Astrocyte (in vitro differentiated cells and primary cell): ENCODE data around the gene NEMP2. TPM values are rescaled to one million over a fixed set of nuclear protein-coding genes. Genes with fewer than 3 reads are reported as not detected.

Source experiments
- DNase-seq: peaks from one replicate; pipeline ENCODE4 v3.0.0-alpha.2; 2010; ENCODE audit warnings: low read depth
- FAIRE-seq: peaks from 2 replicates; lab custom pipeline; 2011; peaks lifted over from hg19 to GRCh38; lab: Jason Lieb, UNC
- H2AFZ ChIP-seq: 2 replicates; pipeline ENCODE4 v1.6.0; 2012; ENCODE audit warnings: low read depth, low read length, inconsistent platforms
- H3K27ac ChIP-seq: 2 replicates; pipeline ENCODE4 v1.5.1; 2011; ENCODE audit warnings: low read depth, low read length, inconsistent platforms
- H3K27me3 ChIP-seq: 2 replicates; pipeline ENCODE4 v1.6.0; 2011; ENCODE audit warnings: low read length, inconsistent platforms; ENCODE audit not compliant: insufficient read depth
- H3K36me3 ChIP-seq: 2 replicates; pipeline ENCODE4 v1.5.1; 2011; ENCODE audit warnings: low read length, inconsistent platforms; ENCODE audit not compliant: insufficient read depth
- H3K4me1 ChIP-seq: 2 replicates; pipeline ENCODE4 v1.5.1; 2011; ENCODE audit warnings: low read length, inconsistent platforms; ENCODE audit not compliant: insufficient read depth
- H3K4me2 ChIP-seq: 2 replicates; pipeline ENCODE4 v1.6.0; 2012; ENCODE audit warnings: low read length, inconsistent platforms
- H3K4me3 ChIP-seq: 2 replicates; pipeline ENCODE4 v1.5.1; 2011; ENCODE audit warnings: low read depth, mild to moderate bottlenecking, low read length, inconsistent platforms; ENCODE audit not compliant: insufficient read depth
- H3K79me2 ChIP-seq: 2 replicates; pipeline ENCODE4 v1.6.0; 2012; ENCODE audit warnings: mild to moderate bottlenecking, low read length, inconsistent platforms; ENCODE audit not compliant: insufficient read depth
- H3K9ac ChIP-seq: 2 replicates; pipeline ENCODE4 v1.6.0; 2012; ENCODE audit warnings: mild to moderate bottlenecking, low read length, inconsistent platforms
- H3K9me3 ChIP-seq: 2 replicates; pipeline ENCODE4 v1.5.1; 2012; ENCODE audit warnings: low read depth, mild to moderate bottlenecking, low read length, inconsistent platforms; ENCODE audit not compliant: insufficient read depth
- H4K20me1 ChIP-seq: 2 replicates; pipeline ENCODE4 v1.6.0; 2012; ENCODE audit warnings: low read length, inconsistent platforms; ENCODE audit not compliant: insufficient read depth
- H3K27ac Mint-ChIP-seq: one replicate; pipeline ENCODE4 v1.8.0; 2021; ENCODE audit warnings: mild to moderate bottlenecking, mixed read lengths; ENCODE audit not compliant: unreplicated experiment
- H3K27me3 Mint-ChIP-seq: one replicate; pipeline ENCODE4 v1.8.0; 2021; ENCODE audit warnings: low read depth, mixed read lengths; ENCODE audit not compliant: unreplicated experiment
- H3K36me3 Mint-ChIP-seq: one replicate; pipeline ENCODE4 v1.8.0; 2021; ENCODE audit warnings: low read depth, mixed read lengths; ENCODE audit not compliant: unreplicated experiment
- H3K4me1 Mint-ChIP-seq: one replicate; pipeline ENCODE4 v1.8.0; 2021; ENCODE audit warnings: low read depth, mixed read lengths; ENCODE audit not compliant: unreplicated experiment
- H3K4me3 Mint-ChIP-seq: one replicate; pipeline ENCODE4 v1.8.0; 2021; ENCODE audit warnings: mild to moderate bottlenecking, moderate library complexity, mixed read lengths; ENCODE audit not compliant: unreplicated experiment
- H3K9me3 Mint-ChIP-seq: one replicate; pipeline ENCODE4 v1.8.0; 2021; ENCODE audit warnings: mild to moderate bottlenecking, mixed read lengths; ENCODE audit not compliant: unreplicated experiment
- EZH2 ChIP-seq: IDR thresholded peaks from 2 replicates; pipeline ENCODE4 v1.6.1; 2012; ENCODE audit warnings: mild to moderate bottlenecking, low read length, inconsistent platforms; ENCODE audit not compliant: insufficient read depth
- total RNA-seq: library from RNA; stranded (reverse); gene quantifications from 2 replicates; pipeline ENCODE4 v1.2.1, GENCODE V29; 2021
- TF ChIP-seq, protein P1 (sequence below): IDR thresholded peaks from 2 replicates; pipeline ENCODE4 v1.5.1; 2011; ENCODE audit warnings: low read depth, mild to moderate bottlenecking, inconsistent platforms, low read length, moderate library complexity; ENCODE audit not compliant: insufficient read depth

Gene NEMP2
- total RNA-seq, 1 donor from 2014 or later, result 2.7 TPM

DNA sequence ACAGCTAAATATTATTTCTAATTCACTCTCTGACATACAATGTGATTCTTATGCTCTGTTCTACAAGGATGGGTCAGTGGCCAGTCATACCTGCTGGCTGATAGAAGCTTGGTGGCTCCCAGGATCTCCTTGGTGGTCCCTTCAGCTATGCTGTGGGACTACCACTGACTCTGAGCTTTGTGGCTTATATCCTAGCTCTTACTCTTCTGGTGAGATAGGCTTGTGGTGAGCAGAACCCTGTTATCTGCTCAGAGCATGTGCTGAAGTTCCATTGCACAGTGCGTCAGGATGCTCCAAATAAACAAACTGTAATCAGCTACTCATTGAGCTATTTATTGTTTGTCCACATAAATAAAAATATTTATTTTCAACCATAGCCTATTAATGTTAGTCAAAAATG, 74.6 kb downstream of the NEMP2 start:
- no peaks in the 10 kb centered on the region for H3K36me3 Mint-ChIP-seq

DNA sequence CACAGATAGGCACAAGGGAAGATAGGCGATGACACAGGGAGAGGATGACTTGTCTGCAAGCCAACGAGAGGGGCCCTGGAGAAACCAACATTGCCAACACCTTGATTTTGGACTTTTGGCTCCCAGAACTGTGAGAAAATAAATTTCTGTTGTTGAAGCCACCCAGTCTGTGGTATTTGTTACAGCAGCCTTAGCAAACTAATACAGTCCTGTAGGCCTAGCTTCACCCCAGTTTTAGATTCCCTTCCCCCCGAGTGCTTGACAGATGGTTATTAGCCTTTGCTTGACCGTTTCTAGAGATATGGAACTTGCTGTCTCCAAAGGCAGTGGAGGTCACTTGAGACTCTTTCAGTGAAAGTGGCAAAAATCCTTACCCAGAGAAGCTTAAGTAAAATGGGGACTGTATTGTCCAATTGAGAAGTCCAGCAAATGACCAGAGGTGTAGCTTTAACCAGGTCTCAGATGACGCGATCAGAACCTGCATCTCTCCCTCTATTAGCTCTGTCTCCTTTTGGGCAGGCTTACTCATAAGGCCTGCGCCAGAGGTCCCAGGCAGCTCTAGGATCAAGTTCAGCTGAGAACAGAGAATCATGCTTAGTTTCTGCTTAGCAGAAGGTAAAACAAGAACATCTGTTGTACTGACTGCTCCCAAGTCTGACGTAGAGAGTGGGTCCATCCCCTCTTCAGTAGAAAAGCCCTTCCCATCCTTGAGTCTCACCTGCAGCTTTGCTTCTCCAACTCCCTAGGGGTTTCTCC, 76.0 kb downstream of the NEMP2 start:
- Mint-ChIP-seq H3K9me3 (no peaks in the 10 kb centered on the region), H3K4me3 (no peak overlapping the region), H3K27ac (no peak overlapping the region), H3K27me3 (no peaks in the 10 kb centered on the region), H3K36me3 (no peaks in the 10 kb centered on the region), H3K4me1 (no peaks in the 10 kb centered on the region)
- Histone ChIP-seq H3K79me2 (no peaks in the 10 kb centered on the region), H3K4me2 (no peak overlapping the region), H2AFZ (no peak overlapping the region), H3K4me3 (no peak overlapping the region), H3K9me3 (no peaks in the 10 kb centered on the region), H3K27me3 (no peaks in the 10 kb centered on the region), H3K9ac (no peak overlapping the region), H3K36me3 (no peaks in the 10 kb centered on the region), H4K20me1 (no peaks in the 10 kb centered on the region), H3K4me1 (no peaks in the 10 kb centered on the region), H3K27ac (no peak overlapping the region)
- TF ChIP-seq, protein P1, sequence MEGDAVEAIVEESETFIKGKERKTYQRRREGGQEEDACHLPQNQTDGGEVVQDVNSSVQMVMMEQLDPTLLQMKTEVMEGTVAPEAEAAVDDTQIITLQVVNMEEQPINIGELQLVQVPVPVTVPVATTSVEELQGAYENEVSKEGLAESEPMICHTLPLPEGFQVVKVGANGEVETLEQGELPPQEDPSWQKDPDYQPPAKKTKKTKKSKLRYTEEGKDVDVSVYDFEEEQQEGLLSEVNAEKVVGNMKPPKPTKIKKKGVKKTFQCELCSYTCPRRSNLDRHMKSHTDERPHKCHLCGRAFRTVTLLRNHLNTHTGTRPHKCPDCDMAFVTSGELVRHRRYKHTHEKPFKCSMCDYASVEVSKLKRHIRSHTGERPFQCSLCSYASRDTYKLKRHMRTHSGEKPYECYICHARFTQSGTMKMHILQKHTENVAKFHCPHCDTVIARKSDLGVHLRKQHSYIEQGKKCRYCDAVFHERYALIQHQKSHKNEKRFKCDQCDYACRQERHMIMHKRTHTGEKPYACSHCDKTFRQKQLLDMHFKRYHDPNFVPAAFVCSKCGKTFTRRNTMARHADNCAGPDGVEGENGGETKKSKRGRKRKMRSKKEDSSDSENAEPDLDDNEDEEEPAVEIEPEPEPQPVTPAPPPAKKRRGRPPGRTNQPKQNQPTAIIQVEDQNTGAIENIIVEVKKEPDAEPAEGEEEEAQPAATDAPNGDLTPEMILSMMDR, result no peak
- TF ChIP-seq EZH2, result no peak
- FAIRE-seq (no peak), DNase-seq (no peak)

More for the DNA sequence above, 74.6 kb downstream of the NEMP2 start:
- Histone ChIP-seq H4K20me1 (no peaks in the 10 kb centered on the region), H3K4me2 (no peak overlapping the region), H2AFZ (no peak overlapping the region), H3K9ac (no peak overlapping the region), H3K9me3 (no peaks in the 10 kb centered on the region), H3K27me3 (no peaks in the 10 kb centered on the region), H3K36me3 (no peaks in the 10 kb centered on the region), H3K4me3 (no peak overlapping the region), H3K27ac (no peak overlapping the region), H3K4me1 (no peaks in the 10 kb centered on the region), H3K79me2 (no peaks in the 10 kb centered on the region)
- no peak for DNase-seq
- Mint-ChIP-seq H3K4me3 (no peak overlapping the region), H3K27ac (no peak overlapping the region), H3K27me3 (no peaks in the 10 kb centered on the region), H3K9me3 (no peaks in the 10 kb centered on the region), H3K4me1 (no peaks in the 10 kb centered on the region)
- TF ChIP-seq, protein P1, result no peak
- no peak for TF ChIP-seq EZH2
- no peak for FAIRE-seq

DNA sequence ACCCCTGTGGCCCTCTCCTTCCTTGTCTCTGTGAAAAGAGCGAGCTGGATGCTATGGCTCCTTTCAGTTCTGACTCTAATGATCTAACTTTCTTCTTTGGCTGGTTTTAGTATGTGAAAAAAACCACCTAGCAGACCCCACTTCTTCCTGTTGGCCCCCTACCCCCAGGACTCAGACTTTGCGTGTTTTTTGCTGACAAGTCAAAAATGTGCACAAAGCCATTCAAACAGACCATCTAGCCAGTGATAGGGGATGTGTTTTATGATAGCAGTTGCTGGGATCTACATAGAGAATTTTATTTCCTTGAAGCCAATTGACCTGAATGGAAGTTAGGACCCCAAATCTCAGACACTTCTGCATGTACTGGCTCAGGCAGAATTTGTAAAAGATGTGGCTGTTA, 77.3 kb downstream of the NEMP2 start:
- Histone ChIP-seq H3K4me2 (no peak overlapping the region), H3K4me3 (no peak overlapping the region), H3K9ac (no peak overlapping the region), H2AFZ (no peak overlapping the region), H3K79me2 (no peaks in the 10 kb centered on the region), H4K20me1 (no peaks in the 10 kb centered on the region), H3K9me3 (no peaks in the 10 kb centered on the region), H3K36me3 (no peaks in the 10 kb centered on the region), H3K27ac (no peak overlapping the region), H3K4me1 (no peaks in the 10 kb centered on the region), H3K27me3 (no peaks in the 10 kb centered on the region)
- TF ChIP-seq, protein P1, result no peak
- TF ChIP-seq EZH2, result no peak
- no peaks in the 10 kb centered on the region for H3K36me3 Mint-ChIP-seq
- H3K9me3 Mint-ChIP-seq, result no peaks in the 10 kb centered on the region
- DNase-seq, result no peak
- H3K27ac Mint-ChIP-seq, result no peak overlapping the region
- no peaks in the 10 kb centered on the region for H3K4me1 Mint-ChIP-seq
- no peak overlapping the region for H3K4me3 Mint-ChIP-seq
- H3K27me3 Mint-ChIP-seq, result no peaks in the 10 kb centered on the region
- FAIRE-seq, result no peak
